RPMI8226 (cell line): ENCODE measurements around the gene TTYH2.
"Not testable (repeated sequence)": the region's sequence is repeated elsewhere in the genome, so short reads cannot be mapped to it uniquely, and the experiment has no call there.

Source experiments
- DNase-seq: peaks from one replicate; pipeline ENCODE4 v3.0.0-alpha.2; 2015

The TTYH2 gene

DNA sequence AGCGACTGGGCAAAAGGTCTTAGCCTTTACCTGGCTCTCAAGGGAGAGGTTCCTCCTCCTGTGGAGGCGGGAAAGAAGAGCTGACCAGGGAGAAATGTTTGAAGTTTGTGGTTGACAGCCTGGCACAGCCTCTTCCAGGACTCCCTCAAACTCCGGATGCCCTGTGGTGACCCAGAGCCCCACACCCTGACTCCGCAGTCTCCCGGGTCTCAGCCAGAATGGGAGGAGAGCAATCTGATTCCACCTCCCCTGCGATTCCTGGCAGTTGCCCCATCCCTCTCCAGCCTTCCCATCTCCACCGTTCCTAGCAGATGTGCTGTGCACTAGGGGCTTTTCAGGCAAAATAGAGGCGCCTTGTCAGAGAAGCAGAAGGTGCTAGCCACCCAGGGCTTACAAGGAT, 55.2 kb downstream of the TTYH2 start:
- DNase-seq, result no peak

DNA sequence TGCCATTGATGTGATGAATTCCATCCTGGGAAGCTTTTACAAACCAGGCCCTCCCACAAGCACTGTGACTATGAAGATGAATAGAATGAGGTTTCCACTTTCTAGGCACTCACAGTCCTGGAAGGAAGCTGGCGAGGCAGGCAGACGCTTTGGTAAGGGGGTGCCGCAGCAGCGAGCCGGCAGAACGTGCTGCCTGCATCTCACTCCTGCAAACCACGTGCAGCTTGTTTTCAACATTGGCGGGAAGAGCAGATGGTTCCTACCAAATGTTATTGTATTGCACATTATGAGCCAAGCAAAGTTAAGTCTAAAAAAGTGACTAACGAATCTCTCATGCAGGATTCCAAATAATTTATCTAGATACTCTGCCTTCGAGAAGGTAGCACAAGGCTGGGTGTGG, 57.0 kb downstream of the TTYH2 start:
- DNase-seq, result no peak

- peak; percentile 34 for DNase-seq
These were observed 57.9 kb downstream of the TTYH2 start for GRCh38 chr17:74271281-74271680.

DNA sequence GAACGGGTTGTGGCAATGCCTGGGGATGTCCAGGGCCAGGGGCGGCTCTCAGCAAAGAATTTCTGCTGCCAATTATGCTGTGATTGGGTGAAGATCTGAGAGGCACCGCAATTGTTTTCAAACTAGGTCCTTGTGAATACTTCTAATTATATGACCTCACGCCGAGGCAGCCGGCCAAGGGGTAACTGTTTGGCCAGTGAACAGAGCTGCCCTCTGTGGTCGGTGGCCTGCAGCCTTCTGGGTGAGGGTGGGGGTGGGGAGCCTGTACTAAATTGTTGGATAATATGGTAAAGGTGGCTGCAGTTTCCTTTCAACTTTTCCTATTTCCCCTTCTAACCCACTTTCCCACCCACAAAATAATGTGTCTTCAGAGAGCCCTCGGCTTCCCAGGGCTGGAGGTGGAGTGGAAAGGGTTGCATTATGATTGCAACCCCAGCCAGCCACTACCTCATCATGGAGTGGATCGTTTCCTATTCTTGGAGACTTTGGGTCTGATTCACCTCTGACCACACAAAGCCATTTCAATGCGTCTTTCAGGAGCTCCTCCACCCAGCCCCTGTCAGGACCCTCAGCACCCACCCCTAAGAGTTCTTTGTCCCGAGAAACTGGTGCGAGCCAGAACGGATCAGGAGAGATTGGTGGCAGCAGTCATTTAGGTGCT, 58.7 kb downstream of the TTYH2 start:
- DNase-seq, result no peak

DNA sequence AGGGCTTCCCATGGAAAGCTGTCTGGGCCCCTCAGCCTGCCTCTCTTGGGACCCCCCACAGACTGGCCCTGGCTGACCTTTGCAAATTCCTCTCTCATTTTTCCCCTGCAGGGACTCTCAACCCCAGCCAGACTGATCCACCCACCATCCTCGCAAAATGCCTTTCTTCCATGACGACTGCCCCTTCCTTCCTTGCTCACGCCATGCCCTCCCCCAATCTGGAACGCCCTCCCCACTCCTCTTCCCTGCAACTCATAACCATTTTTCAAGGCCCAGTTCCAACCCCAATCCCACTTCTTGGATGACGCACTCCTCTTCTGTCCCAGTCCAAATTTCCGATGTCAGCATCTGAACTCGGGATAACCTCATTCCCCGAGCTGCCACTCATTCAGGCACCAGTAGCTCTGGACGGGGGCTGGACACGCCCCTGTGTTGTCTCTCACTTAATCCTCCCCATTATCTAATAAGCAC, 59.4 kb downstream of the TTYH2 start:
- no peak for DNase-seq

DNA sequence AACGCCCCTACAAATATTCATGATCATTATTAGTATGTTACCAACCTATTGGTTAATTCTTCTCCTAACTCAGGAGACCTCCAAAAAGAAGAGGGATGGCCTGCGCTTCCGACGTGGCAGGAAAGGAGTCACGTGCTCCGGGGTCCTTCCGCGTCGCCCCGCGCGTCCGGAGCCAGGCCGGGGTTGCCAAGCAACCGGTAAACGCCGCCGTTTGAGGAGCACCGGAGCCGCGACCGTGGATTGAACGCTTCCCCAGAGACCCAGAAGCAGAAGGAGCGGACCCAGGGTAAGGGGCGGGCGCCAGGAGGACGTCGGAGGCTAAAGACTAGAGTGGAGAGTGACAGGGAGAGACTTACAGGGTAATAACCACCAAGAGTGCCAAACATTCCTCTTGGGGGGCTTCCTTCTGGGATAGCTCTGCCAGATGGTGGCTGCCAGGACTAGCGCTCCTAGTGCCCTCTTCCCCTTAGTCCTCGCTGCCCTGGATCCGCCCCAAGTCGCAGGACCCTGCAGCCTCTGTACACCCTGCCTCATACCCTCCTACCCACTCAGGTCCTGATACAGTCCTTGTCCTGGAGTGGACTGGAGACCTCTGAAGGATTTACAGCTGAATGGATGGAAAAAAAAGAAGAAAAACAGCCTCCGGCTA, 60.8 kb downstream of the TTYH2 start, which contains the start of gene DNAI2:
Gene DNAI2, plus strand, starts transcription at position 175 of the 649 bp plus-strand sequence. CDS start 7,584 bp downstream, outside the sequence.
- no peak for DNase-seq

DNA sequence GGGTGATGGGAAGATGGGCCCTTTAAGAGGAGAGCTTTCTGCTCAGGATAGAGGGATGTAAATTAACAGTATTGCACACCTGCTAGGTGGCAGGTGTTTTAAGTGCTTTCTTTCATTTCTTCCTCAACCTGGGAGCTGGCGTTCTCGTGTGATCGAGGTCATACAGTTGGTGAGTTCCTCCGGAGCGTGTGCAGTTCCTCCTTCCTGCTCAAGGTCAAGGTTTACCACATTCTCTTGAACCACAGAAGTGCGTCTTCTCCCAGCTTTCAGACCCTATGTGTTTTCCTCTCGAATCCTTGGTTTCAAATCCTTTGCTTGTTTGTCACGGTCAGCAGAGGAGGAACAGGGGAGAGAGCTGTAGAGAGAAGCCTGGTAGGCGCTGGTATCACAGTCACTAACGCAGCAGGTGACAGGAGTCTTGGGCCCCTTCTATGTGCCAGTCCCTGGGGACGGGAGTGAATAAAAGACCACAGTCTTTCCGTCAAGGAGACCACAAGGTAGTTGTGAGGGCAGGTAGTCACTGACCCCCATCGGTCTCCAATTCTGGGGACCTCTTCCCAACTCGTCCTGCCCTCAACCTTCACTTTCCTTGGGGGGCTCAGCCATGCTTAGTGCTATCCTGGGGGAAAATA, 61.5 kb downstream of the TTYH2 start:
- peak; percentile 77 for DNase-seq

DNA sequence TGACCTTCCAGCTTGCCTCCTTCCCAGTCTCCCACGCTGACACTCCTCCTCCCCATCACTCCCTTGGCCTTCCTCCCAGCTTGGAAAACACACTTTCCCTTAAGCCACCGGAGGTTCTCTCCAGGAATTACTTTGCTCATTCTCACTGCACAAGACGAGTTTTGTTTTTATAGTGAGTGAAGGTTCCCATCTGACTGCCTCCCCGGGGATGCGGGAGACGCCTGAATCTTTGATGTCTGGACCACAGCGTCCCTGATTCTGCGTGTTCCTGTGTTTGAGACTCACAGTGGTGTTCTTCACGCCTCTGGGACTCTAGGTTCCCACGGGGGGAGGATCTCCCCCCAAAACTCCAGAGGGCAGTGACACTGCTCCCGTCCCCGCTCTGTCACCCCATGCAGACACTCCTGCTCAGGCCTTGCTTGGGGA, 62.7 kb downstream of the TTYH2 start:
- no peak for DNase-seq

GRCh38 chr17:74276541-74277009, 63.2 kb downstream of the TTYH2 start:
- DNase-seq, result no peak

DNA sequence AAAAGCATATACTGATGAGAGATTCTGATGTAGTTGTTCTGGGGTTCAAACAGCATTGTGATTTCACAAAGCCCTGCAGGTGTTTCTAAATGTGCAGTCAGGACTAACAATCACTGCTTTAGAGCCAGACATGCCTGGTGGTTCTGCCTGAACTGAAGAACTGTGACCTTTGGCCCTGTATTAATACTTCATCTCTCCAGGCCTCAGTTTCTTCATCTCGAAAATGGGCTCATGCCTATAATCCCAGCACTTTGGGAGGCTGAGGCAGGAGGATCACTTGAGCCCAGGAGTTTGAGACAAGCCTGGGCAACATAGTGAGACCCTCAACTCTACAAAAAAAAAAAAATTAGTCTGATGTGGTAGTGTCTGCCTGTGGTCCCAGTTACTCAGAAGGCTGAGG, 64.6 kb downstream of the TTYH2 start:
- no peak for DNase-seq

- not testable (repeated sequence) for DNase-seq
These were observed 66.2 kb downstream of the TTYH2 start for GRCh38 chr17:74279617-74280016.

GRCh38 chr17:74280093-74280513, 66.7 kb downstream of the TTYH2 start:
- DNase-seq, result peak; percentile 47

DNA sequence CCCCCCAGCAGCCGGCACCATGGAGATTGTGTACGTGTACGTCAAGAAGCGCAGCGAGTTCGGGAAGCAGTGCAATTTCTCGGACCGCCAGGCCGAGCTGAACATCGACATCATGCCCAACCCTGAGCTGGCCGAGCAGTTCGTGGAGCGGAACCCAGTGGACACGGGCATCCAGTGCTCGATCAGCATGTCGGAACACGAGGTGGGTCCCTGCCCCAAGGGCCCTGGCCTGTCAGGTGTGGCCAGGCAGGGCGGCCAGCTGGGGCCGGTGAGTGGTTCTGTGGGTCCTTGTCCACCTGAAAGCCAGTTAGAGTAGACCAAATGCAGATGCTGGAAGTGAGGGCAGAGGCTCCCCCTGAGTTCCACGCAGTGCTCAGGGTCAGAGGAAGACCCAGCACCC, 68.4 kb downstream of the TTYH2 start:
- no peak for DNase-seq

DNA sequence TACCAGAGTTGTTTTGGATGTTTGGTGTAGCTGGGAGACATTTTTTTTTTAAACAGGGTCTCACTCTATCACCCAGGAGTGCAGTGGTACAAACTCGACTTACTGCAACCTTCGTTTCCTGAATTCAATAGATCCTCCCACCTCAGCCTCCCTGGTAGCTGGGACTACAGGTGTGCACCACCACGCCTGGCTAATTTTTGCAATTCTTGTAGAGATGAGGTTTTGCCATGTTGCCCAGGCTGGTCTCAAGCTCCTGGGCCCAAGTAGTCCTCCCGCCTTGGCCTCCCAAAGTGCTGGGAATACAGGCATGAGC, 68.9 kb downstream of the TTYH2 start:
- not testable (repeated sequence) for DNase-seq

- no peak for DNase-seq
These were observed 69.4 kb downstream of the TTYH2 start for GRCh38 chr17:74282587-74283370.

GRCh38 chr17:74283371-74283673, 70.0 kb downstream of the TTYH2 start:
- no peak for DNase-seq

DNA sequence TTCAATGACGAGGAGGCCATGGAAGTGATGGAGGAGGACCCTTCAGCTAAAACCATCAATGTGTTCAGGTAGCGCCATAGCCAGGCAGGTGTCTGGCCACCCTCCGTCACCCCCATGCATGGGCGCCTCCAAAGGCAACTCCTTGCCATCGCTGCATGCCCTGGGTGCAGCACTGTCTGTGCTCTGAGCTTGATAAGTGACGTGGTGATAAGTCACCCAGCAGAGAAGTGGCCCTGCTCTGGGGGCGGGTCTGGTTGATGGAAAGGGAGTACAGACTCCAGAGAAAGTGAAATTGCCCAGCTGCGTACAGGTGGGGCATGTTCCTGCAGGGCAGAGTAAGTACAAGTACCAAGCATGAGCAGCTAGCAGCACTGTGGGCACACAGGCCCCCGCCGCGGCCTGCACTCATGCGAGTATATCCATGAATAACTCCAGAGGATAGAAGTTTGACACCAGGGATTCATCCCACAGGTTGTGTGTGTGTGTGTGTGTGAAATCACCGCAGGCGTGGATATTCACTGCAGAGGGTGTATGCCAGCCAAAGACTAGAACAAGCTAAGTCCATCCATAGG, 73.7 kb downstream of the TTYH2 start:
- DNase-seq, result no peak

DNA sequence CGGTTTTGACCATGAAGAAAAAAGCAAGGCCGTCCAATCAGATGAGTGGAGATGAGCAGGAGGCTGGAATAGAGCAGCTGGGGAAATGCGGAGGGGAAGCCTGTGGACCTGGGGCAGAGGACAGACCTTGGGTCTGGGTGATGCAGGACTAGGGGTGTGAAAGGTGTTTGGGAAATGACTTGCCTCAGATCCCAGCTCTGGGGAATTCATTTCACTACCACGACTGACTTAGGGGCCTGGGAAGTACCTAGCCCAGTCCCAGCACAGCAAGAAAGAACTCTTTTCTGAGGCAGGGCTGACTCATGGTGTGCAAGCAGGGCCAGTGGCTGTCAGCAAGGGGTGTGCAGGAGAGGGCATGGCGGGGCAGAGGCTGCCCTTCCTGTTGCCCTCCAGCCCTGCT, 75.4 kb downstream of the TTYH2 start:
- DNase-seq, result no peak

DNA sequence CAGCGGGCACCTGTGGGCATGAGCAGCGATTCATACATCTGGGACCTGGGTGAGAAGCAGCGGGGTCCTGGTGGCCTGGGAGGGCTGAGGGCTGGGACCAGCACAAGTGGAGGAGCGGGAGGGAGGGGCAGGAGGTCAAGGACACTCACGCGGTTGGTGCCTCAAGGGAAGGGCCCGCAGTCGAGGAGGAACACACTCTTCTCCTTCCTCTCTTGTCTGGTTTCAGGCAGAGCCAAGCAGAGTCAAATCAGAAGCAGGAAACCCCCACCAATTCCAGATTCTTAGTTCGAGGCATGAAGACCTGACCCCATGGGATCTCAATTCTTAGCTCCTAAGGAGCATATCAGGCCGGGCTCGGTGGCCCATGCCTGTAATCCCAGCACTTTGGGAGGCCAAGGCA, 76.3 kb downstream of the TTYH2 start:
- no peak for DNase-seq

- no peak for DNase-seq
These were observed 77.0 kb downstream of the TTYH2 start for GRCh38 chr17:74290340-74290739.

GRCh38 chr17:74292495-74292894, 79.1 kb downstream of the TTYH2 start:
- no peak for DNase-seq

DNA sequence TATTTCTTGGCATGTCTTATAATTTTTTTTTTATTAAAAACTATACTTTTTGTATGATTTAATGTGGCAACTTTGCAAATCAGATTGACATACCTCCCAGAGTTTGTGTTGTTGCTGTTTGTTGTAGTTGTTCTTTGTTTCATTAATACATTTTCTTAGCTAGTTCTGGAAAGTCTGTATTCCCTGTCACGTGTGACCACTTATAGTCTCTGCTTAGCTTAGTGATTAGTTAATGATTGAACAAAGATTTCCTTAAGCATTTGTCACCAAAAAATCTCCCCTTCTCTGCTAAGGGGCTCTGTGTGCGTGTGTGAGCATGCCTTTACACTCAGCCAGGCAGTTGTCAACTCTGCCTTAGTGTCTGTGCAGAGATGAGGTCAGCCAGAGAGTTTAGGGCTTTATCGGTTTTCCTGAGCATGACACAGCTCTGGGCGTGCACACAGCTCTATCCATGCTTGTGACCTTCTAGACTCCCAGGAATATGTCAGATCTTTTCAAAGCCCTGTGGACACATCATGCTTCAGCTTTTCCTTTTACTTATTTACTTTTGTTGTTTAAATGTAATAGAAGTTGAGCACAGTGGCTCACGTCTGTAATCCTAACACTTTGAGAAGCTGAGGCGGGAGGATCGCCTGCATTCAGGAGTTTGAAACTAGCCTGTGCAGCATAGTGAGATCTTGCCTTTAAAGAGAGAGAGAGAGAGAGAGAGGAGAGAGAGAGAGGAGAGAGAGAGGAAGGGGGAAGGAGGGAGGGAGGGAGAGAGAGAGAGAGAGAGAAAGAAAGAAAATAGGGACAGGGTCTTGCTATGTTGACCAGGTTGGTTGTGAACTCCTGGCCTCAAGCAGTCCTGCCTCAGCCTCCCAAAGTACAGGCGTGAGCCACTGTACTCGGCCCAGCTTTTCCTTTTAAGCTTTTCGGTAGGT, 82.5 kb downstream of the TTYH2 start:
- DNase-seq, result no peak
